ENCODE results near the gene KRT23. TPM values are rescaled to one million over a fixed set of nuclear protein-coding genes. Genes with fewer than 3 reads are reported as not detected.
A peak's percentile ranks its signal among the peaks of the same experiment; 100 is the strongest.

Gene KRT23
- total RNA-seq, 1 experiment from 2014 or later = 19.0 TPM

DNA sequence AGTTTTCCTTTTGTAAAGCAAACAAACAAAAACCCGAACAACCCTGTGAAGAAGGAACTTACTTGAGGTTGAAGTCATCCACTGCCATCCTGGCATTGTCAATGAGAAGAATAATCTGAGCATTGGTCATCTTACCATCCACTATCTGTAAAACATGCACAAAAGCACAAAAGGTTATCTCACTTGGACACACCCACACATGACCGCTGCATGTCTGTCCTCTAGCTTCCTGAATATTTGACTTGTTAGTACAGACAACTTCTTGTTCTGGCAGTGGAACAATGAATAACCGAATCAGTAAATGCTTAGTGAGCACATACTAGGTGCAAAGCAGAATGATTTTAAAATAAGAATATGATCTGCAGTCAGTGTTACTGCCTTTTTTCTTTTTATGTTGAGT is 6.1 kb downstream of the KRT23 start:
- Histone ChIP-seq H3K9me3 (ENCODE audit: control insufficient read depth in 1 of 2, insufficient read depth in 1 of 2, low read depth in 1 of 2, low read length in 2 of 2) (no peaks in the 10 kb centered on the region), H2AFZ (ENCODE audit: low read depth, low read length, poor library complexity, severe bottlenecking) (no peak overlapping the region), H3K4me1 (ENCODE audit: control insufficient read depth in 1 of 2, insufficient read depth in 2 of 2, low read length in 2 of 2) (peaks cover 19 to 32% of the 10 kb centered on the region in 2 experiments), H3K9me2 (ENCODE audit: insufficient read depth) (no peaks in the 10 kb centered on the region), H3K4me2 (ENCODE audit: low read length) (no peak overlapping the region), H3K9ac (ENCODE audit: low read length) (no peak overlapping the region), H4K20me1 (ENCODE audit: insufficient read depth) (no peaks in the 10 kb centered on the region), H3K27ac (ENCODE audit: low read depth, low read length) (no peak overlapping the region), H3K36me3 (ENCODE audit: control insufficient read depth in 1 of 2, insufficient read depth in 2 of 2, low read length in 2 of 2) (peaks cover 3 to 4% of the 10 kb centered on the region in 2 experiments; a peak in 2 of 4 replicates), H3K27me3 (ENCODE audit: insufficient read depth, low read length) (no peaks in the 10 kb centered on the region), H3K79me2 (ENCODE audit: insufficient read depth, low read length) (no peaks in the 10 kb centered on the region), H3K4me3 (replicated peaks in 1 of 2; ENCODE audit: low read depth in 1 of 2, low read length in 2 of 2) (no peak overlapping the region)
- intact Hi-C loops (cut with micrococcal nuclease) = no loop called here
- POLR2A ChIA-PET = interaction anchor here (0.5 kb wide), 1 partner anchor 803 kb away, joined by 3 read pairs; no protein-coding TSS in a partner anchor
- RAD21 ChIA-PET (ENCODE audit: low non-redundant PET in 1 of 2, low total read pairs in 2 of 2, uncharacterized antibody in 2 of 2, unreplicated experiment in 2 of 2) = no interaction called here
- no peak for TF ChIP-seq RAD21 (IDR thresholded peaks at IDR 0.05; ENCODE audit: low read depth)
- TF ChIP-seq SP1 (IDR thresholded peaks at IDR 0.05; ENCODE audit: low read depth) = 0 out of 2 replicates have a peak, but pooled peaks have one; percentile 14
- TF ChIP-seq EZH2phosphoT487 (IDR thresholded peaks at IDR 0.05; ENCODE audit: borderline replicate concordance) = no peak
- no peak for TF ChIP-seq ZFX (IDR thresholded peaks at IDR 0.05)
- CTCF ChIA-PET = no interaction called here
- no peak for DNase-seq (ENCODE audit: low read depth, low spot score)
- no TSS peak for BruUV-seq (replicated peaks)
- ATAC-seq = no peak

DNA sequence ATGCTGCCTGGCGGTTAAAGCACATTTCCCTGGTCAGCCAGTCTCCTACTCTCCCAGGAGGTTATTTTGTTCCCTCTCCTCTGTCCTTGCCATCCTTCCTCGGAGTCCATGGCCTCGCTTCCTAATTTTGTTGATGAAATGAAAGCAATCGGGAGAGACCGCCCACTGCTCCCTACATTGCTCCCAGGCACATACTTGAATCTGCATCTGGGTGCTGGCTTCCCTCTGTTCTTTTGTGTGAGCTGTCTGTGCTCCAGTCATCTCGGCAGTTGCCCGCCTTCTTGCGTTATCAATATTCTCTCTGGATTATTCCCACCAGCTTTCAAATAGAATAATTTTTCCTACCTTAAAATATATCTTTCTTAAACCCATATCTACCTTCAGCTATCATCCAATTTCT is 11.1 kb downstream of the KRT23 start:
- H3K79me2 ChIP-seq (ENCODE audit: insufficient read depth, low read length) = no peaks in the 10 kb centered on the region
- ChIA-PET CTCF (no interaction called here), POLR2A (no interaction called here), RAD21 (ENCODE audit: low non-redundant PET in 1 of 2, low total read pairs in 2 of 2, uncharacterized antibody in 2 of 2, unreplicated experiment in 2 of 2) (no interaction called here)
- H3K27ac ChIP-seq (ENCODE audit: low read depth, low read length) = no peak overlapping the region
- H3K27me3 ChIP-seq (ENCODE audit: insufficient read depth, low read length) = no peaks in the 10 kb centered on the region
- H2AFZ ChIP-seq (ENCODE audit: low read depth, low read length, poor library complexity, severe bottlenecking) = no peak overlapping the region
- H3K36me3 ChIP-seq (ENCODE audit: control insufficient read depth in 1 of 2, insufficient read depth in 2 of 2, low read length in 2 of 2) = peaks cover 3 to 10% of the 10 kb centered on the region in 2 experiments; a peak in 2 of 4 replicates
- DNase-seq (ENCODE audit: low read depth, low spot score) (no peak), ATAC-seq (no peak)
- TF ChIP-seq EZH2 (IDR thresholded peaks at IDR 0.05) = no peak
- no peak for TF ChIP-seq JUND (IDR thresholded peaks at IDR 0.05)
- no peak for TF ChIP-seq SIN3A (IDR thresholded peaks at IDR 0.05; ENCODE audit: low read depth)
- TF ChIP-seq POLR2A (IDR thresholded peaks at IDR 0.05; ENCODE audit: borderline replicate concordance, extremely low read depth, insufficient read depth, insufficient read length) = no peak
- TF ChIP-seq SRF (IDR thresholded peaks at IDR 0.05; ENCODE audit: low read depth) = no peak
- no peak for TF ChIP-seq CEBPB (IDR thresholded peaks at IDR 0.05; ENCODE audit: low read depth)
- no peak for TF ChIP-seq MAX (IDR thresholded peaks at IDR 0.05)
- TF ChIP-seq ELF1 (IDR thresholded peaks at IDR 0.05; ENCODE audit: borderline replicate concordance, low read depth) = no peak
- TF ChIP-seq ZBTB33 (IDR thresholded peaks at IDR 0.05; ENCODE audit: extremely low read depth, insufficient replicate concordance, low read length) = no peak
- TF ChIP-seq REST (IDR thresholded peaks at IDR 0.05; ENCODE audit: low read depth) = no peak
- TF ChIP-seq CBX3 (IDR thresholded peaks at IDR 0.05; ENCODE audit: low read depth) = no peak
- H3K9ac ChIP-seq (ENCODE audit: low read length) = no peak overlapping the region
- H3K9me3 ChIP-seq (ENCODE audit: control insufficient read depth in 1 of 2, insufficient read depth in 1 of 2, low read depth in 1 of 2, low read length in 2 of 2) = no peaks in the 10 kb centered on the region
- H3K4me1 ChIP-seq (ENCODE audit: control insufficient read depth in 1 of 2, insufficient read depth in 2 of 2, low read length in 2 of 2) = peaks cover 17 to 24% of the 10 kb centered on the region in 2 experiments
- H3K4me3 ChIP-seq (replicated peaks in 1 of 2; ENCODE audit: low read depth in 1 of 2, low read length in 2 of 2) = no peak overlapping the region
- no peak overlapping the region for H3K4me2 ChIP-seq (ENCODE audit: low read length)
- no peaks in the 10 kb centered on the region for H4K20me1 ChIP-seq (ENCODE audit: insufficient read depth)
- intact Hi-C loops (cut with micrococcal nuclease) = no loop called here
- no TSS peak for BruUV-seq (replicated peaks)
- H3K9me2 ChIP-seq (ENCODE audit: insufficient read depth) = no peaks in the 10 kb centered on the region

Data from HCT116 (cell line).